ENCODE measurements around the gene GRIA1. TPM values are rescaled to one million over a fixed set of nuclear protein-coding genes. Genes with fewer than 3 reads are reported as not detected.

GRIA1 gene
- total and polyA plus RNA-seq, 8 donors, result 0.04 to 0.22 (median 0.05) TPM; not detected in 3

- Histone ChIP-seq H3K27me3 (no peaks in the 10 kb centered on the region), H3K4me3 (no peak overlapping the region), H3K4me1 (no peaks in the 10 kb centered on the region), H3K36me3 (no peaks in the 10 kb centered on the region), H3K27ac (no peak overlapping the region), H3K9me3 (no peaks in the 10 kb centered on the region)
- DNase-seq (no peak), FAIRE-seq (no peak), ATAC-seq (no peak)
- TF ChIP-seq CTCF (IDR thresholded peaks at IDR 0.05), result no peak
- WGBS, 2 donors, result 63 to 67% methylated on average over 8 of the region's 8 CpGs
- intact Hi-C loops (cut with DNase I), result no loop called here
Measured at GRCh38 chr5:153537207-153537606, 46.7 kb downstream of the GRIA1 start.

- WGBS, 2 donors, result 39 to 41% methylated on average over 4 of the region's 4 CpGs
- Histone ChIP-seq H3K9me3 (no peaks in the 10 kb centered on the region), H3K27me3 (no peaks in the 10 kb centered on the region), H3K36me3 (no peaks in the 10 kb centered on the region), H3K4me3 (no peak overlapping the region), H3K27ac (no peak overlapping the region), H3K4me1 (no peaks in the 10 kb centered on the region)
- intact Hi-C loops (cut with DNase I), result no loop called here
- no peak for FAIRE-seq
- no peak for ATAC-seq
- TF ChIP-seq CTCF (IDR thresholded peaks at IDR 0.05), result no peak
- no peak for DNase-seq
Measured at GRCh38 chr5:153539983-153540382, 49.5 kb downstream of the GRIA1 start.

- H3K27ac ChIP-seq, result no peak overlapping the region
- FAIRE-seq (no peak), ATAC-seq (no peak), DNase-seq (no peak)
- H3K4me3 ChIP-seq, result no peak overlapping the region
- H3K27me3 ChIP-seq, result no peaks in the 10 kb centered on the region
- intact Hi-C loops (cut with DNase I), result no loop called here
- H3K4me1 ChIP-seq, result no peaks in the 10 kb centered on the region
- no peaks in the 10 kb centered on the region for H3K36me3 ChIP-seq
- WGBS, 2 donors, result 44 to 61% methylated on average over 1 of the region's 1 CpG
- TF ChIP-seq CTCF (IDR thresholded peaks at IDR 0.05), result no peak
- no peaks in the 10 kb centered on the region for H3K9me3 ChIP-seq
Measured at GRCh38 chr5:153542536-153542935, 52.1 kb downstream of the GRIA1 start.

- Histone ChIP-seq H3K36me3 (no peaks in the 10 kb centered on the region), H3K4me3 (no peak overlapping the region), H3K27ac (no peak overlapping the region), H3K27me3 (no peaks in the 10 kb centered on the region), H3K9me3 (no peaks in the 10 kb centered on the region), H3K4me1 (no peaks in the 10 kb centered on the region)
- TF ChIP-seq CTCF (IDR thresholded peaks at IDR 0.05), result no peak
- ATAC-seq (no peak), FAIRE-seq (no peak), DNase-seq (no peak)
- intact Hi-C loops (cut with DNase I), result no loop called here
Measured at GRCh38 chr5:153543288-153543687, 52.8 kb downstream of the GRIA1 start.

GRCh38 chr5:153543959-153544470 lies 53.5 kb downstream of the GRIA1 start:
- FAIRE-seq, result no peak
- Histone ChIP-seq H3K4me3 (no peak overlapping the region), H3K27me3 (no peaks in the 10 kb centered on the region), H3K4me1 (no peaks in the 10 kb centered on the region), H3K27ac (no peak overlapping the region), H3K36me3 (no peaks in the 10 kb centered on the region), H3K9me3 (no peaks in the 10 kb centered on the region)
- ATAC-seq, result no peak
- TF ChIP-seq CTCF (IDR thresholded peaks at IDR 0.05), result no peak
- intact Hi-C loops (cut with DNase I), result no loop called here
- DNase-seq, result no peak
